HG02870 (cell line): ENCODE measurements around the gene SEPTIN8.

Source experiments
- ATAC-seq: cut with Tn5 transposase; IDR thresholded peaks from one replicate; pipeline ENCODE4 v1.9.1; 2021; ENCODE audit warnings: mild to moderate bottlenecking, moderate library complexity; ENCODE audit not compliant: unreplicated experiment

The SEPTIN8 gene, protein sequence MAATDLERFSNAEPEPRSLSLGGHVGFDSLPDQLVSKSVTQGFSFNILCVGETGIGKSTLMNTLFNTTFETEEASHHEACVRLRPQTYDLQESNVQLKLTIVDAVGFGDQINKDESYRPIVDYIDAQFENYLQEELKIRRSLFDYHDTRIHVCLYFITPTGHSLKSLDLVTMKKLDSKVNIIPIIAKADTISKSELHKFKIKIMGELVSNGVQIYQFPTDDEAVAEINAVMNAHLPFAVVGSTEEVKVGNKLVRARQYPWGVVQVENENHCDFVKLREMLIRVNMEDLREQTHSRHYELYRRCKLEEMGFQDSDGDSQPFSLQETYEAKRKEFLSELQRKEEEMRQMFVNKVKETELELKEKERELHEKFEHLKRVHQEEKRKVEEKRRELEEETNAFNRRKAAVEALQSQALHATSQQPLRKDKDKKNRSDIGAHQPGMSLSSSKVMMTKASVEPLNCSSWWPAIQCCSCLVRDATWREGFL

DNA sequence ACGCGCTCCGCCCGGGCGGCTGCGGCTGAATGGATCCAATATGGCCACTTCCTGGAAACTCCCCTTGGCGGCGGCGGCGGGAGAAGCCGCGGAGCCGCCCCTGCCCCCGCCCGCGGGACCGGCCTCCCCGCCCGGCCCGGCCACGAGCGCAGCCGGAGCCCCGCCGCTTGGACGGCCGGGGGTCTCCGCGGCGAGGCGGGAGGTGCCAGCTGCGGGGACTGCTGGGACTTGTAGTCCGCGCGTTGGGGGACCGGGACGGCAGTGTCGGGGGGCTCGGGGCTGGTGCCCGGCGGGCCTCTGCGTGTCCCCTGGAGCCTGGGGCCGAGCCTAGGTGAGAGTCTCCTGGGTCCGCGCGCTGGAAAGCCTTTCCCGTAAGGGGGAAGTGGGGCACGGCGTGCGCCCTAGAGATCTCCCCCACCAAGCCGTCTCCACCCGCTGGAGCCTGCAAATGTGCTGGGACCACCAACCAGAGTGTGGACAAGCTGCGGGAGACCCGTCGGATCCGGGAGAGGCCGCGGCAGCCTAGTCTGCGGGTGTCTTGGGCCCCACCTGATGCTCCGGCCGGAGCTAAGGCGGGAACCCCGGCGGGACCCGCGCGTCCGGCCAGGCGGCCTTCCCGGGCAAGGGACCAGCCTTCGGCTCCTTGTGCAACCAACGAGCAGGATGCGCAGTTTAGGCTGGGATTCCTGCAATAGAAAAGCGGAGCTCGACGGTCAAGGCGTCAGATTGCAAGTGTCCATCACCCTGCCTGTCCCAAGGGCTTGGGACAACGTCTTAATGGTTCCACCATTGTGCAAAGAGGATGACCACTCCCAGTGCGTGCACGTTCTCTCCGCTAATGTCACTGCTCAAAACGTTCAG is at the start of gene SEPTIN8:
Gene SEPTIN8 (minus strand): TSS at position 31 of the 861 bp plus-strand sequence. CDS start 102 bp downstream, outside the sequence.
- ATAC-seq, result peak; percentile 50

DNA sequence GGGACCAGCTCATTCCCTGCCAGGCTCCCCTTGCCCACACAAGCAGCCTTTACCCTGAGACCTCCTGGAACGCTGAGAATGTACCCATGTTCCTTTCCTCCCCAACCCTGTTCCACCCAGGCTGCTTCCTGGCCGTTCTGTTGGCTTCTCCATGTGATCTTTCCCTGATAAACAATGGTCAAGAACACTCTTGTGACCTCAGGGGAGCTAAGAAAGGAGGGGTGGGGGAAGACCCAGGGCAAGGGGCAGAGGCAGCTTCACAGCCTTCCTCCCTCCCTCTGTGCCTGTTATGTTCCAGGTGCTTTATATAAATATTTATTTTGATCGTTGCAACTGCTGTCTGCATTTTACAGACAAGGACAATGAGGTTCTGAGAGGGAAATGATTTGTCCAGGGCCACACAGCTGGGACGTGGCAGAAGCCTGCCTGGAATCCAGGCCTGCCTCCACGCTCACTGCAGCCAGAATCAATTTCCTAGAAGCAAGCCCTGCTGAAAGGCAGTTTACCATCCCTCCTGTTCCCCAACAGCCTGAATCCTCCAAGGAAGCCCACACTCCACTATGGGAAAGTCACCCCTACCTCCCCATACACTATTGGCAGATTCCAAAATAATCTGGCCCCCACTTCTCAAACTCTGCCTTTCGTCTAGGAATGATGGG is 49.5 kb upstream of the SEPTIN8 start:
- ATAC-seq, result no peak

DNA sequence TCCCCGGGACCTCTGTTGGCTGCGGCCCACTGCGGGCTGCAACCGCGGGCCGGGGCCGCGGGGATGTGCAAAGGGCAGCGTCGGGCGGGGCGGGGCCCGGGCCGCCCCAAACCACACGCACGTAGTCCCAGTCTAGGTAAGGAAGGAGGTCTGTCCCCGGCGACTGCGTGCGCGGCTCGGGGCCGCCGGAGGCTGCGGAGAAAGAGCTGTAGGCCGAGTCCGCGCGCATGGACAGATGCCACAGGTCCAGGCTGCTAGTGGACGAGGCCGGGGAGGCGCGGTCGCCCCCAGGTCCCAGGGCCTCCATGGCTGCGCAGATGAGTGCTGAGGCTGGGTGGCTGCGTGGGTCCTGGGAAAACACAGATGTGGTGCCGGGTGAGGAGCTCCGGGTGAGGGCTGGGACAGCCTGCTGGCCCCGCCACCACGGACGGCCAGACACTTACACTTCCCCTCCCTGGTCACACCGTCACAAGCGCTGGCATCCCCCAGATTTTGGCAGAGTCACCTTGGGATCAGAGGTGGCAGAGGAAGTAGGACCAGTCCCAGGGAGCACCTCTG is 48.9 kb upstream of the SEPTIN8 start:
- no peak for ATAC-seq

DNA sequence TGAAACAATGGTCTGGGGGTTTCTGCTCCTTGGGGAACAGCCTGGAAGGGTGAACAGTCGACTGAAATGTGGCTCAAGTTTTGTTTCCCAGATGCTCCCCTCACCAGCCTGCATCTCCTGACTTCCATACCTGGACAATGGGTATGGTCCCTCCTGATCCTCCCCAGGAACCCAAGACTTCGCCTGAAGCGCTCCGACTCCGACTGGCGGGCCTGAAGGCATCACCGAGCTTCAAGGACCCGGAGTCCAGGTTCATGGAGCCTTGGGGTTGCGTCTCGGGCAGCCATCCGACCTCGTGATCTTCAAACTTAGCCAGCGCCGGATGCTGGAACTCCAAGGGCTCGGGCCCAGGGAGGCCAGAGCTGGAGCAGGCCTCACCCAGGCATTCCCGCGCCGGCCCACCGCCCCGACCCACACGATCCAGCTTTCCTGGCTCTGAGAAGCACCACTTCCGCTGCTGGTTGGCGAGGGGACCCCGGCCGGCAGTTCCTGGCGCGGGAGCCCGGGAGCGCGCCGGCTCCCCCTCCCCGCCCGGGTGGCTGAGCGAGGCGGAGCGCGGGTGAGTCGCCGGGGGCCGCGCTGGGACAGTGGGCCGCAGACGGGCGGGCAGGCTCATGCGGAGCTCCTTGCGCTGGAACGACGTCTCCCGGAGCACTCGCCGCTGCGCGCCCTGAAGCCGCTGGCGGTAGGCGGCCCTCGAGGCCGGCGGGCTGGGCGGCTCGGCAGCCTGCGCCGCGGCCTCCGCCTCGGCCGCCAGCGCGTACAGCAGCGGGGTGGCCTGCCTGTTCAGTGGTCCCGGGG is 48.2 kb upstream of the SEPTIN8 start:
- no peak for ATAC-seq

DNA sequence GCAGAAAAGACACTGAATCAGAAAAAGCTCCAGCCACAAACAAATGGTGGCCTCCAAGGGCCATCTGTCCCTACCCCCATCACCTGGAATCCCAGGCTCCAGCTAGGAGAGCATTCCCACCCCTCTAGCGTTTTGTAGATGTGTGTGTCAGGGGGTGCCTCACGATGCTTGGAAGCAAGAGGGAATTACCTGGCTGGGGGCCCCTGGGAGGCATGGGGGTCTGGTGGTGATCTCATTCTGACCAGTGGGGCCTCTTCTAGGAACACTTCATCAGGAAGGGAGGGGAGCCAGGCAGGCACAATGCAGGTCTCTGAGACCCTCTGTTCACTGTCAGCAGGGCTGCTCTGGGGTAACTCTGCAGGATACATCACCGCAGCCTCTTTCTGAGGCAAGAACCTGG is 47.4 kb upstream of the SEPTIN8 start:
- no peak for ATAC-seq

DNA sequence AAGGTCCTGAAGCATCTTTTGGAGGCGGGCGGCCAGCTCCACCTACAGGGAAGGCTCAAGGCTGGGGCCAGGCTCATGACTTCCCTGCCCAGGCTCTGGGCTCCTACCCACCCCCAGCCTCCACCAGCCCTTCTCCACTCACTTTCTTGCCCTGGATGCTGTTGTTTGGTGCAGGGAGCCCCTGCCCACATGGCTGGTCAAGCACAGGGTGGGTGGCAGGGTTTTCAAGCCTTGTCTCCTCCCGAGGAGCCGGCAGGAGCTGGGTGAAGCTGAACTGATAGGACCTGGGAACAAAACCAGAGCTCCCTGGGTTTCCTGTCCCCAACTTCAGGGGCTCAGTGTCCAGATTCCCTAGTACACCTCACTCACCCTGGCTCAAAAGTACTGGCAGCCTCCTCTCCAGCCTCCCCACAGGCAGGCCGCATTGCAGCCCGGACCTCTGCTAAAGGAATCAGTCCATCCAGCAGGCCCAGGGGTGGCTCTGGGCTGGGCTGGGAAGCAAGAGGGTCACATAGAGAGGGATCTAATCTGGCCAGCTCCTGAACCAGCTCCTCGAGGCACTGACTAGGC is 46.5 kb upstream of the SEPTIN8 start:
- no peak for ATAC-seq

DNA sequence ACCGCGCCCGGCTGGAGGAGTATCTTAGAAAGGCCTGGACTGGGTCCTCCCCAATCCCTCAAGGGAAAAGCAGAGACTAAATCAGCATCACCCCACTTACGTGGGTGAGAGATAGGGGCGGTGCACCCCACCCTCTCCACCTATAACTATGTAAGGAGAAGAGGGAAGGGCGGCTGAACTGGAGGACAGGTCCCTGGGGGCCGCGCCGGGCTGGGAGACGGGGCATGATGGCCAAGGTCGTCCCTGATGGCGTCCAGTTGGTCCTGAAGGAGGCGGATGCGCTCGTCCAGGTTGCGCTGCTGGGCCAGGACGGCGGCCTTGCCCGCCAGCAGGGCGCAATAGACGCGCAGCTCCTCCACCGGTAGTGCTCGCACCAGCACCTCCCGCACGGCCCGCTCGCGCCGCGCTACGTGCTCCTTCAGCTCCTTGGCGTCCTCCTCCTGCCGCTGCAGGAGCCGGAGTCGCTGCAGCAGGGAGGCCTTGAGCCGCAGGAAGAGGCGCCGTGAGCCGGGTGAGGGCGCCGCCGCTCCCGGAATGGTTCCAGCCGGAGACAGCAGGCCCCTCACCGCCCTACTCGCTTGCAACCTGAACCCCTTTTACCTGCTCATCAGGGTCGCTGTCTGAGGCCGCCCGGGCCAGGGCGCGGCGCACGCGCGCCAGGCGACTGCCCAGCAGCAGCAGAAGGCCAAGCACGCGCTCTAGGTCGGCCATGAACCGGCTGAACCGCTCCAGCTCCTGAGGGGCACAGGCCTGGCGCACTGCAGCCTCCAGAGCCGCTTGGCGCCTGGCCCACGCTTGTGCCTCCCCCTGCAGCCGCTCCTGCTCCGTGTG is 45.8 kb upstream of the SEPTIN8 start:
- no peak for ATAC-seq

DNA sequence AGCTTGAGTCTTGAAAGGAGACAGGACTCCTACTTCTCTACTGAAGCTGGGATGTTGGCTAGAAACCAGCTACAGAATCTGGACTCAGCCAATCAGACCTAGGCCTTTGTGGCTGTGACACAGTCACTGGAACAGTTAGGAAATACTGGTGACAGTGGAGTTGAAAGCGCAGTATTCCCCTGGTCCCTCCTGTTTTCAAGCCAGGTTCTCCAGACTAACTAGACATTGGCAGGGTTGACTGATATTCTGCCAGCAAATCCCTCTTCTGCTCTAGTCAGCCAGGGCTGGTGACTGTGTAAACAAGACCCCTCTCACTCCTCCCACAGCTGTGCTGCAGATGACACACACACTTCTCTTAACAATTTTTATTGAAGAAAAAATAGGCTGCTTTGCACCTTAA is 44.8 kb upstream of the SEPTIN8 start:
- no peak for ATAC-seq

DNA sequence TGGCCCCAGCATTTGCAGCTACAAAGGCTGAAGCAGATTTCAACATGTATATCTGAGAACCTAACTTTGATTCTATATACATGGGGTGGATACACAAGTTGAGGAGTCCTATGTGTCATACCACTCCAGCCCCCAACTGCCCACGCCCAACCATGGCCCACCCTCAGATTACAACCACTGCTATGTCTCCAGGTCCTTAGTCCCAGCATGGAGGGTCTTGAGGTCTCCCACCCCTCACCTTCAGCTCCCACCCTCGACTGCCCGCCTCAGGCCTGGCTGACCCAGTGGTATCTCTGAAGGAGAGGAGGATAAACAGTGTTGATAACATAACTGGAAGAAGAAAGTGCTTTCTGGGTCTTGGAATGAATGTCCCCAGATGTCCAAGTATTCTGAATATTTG is 44.3 kb upstream of the SEPTIN8 start:
- no peak for ATAC-seq

DNA sequence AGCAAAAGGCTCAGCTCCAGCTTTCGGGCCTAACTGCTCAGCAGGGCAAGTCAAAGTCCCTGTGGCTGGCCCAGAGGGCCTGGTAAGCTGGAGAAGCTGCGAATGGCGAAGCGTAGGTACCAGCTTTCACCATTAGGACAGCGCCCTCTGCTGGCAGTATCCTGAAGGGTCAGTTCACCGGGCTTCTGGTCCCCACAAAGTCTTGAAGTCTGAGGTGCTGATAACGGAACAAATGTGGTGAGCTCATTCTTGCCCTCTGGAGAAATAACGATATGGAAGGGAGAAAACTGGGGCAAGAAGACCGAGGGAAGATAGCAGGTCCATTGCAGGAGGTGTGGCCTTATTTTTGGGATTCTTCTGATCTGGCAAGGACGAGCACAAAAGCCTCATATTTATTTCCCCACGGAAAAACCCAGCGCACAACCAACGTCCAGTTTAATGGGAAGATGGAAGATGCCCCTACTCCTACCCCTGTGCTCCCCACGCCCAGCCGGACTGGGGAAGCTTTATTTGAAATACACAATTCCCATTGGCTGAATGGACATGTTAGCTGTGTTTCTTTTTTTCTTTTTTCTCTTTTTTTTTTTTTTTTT is 43.2 kb upstream of the SEPTIN8 start:
- peak; percentile 67 for ATAC-seq

DNA sequence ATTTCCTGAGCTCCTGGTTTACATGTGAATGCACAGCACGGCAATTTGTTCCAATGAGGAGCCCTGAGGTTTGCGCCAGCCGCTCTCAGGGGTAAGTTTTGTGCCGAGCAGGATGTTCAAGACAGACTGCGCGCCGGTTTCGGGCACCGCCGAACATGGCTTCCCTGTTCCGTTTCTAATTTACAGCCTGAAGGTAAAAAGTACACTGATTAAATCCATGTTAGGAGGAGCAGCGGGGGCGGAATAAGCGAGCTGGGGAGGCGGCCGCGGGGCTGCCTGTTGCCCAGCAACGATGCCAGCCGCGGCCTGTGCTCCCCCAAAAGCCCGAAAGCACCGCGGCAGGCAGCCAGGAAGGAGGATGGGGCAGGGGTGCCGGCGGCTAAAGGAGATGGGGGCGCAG is 42.4 kb upstream of the SEPTIN8 start:
- no peak for ATAC-seq

DNA sequence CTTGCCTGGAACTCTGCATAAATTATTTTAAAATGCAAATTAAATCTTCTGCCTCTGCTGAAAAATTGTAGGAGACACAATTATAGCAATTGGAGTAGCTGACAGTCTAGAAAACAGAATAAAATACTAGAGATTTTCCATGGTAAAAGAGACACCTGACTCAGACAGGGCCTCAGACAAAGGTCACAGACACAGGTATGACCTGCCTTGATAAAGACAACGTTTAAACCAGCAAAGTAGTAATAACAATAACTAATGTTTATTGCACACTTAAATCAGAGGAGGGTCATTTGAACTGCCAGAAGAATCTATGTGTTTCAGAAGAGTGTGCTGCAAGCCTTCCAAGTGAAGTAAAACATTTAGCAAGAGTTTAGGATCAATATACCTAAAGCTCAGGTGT is 40.0 kb upstream of the SEPTIN8 start:
- ATAC-seq, result no peak

DNA sequence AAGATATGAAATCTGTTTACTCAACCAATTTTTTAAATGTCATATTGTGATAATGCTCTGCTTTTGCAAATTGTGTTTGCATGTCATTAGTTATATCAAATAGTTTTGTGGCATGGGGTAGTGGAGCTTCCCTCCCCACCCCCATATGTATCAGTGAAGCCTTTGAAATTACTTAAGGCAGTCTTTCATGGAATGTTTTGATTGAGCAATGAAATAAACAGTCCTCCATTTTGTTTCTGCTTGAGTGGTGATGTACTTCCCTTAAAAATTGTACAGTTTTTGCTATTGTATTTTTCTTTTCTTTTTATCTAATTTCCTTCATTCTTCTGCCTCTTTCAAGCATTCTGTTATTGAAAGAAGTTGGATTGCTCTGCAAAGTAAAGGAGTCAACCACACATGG is 39.5 kb upstream of the SEPTIN8 start:
- no peak for ATAC-seq

DNA sequence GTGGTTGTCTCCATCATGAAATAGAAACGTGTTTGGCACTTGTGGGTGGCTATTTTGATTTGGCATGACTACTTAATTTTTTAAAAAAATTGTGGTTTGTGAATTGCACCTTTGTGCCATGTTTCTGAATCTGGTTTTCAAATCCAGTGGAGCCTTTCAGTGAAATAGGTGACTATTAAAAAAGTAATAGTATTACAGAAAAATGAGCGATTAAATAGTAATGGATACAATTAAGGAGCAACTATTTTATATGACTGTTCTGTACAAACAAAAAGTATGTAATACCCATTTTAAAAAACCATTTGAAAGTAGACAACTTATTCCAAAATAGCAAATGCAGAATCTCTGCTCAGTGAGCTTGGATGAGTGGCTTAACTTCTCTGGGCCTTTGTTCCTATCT is 39.0 kb upstream of the SEPTIN8 start:
- ATAC-seq, result no peak

DNA sequence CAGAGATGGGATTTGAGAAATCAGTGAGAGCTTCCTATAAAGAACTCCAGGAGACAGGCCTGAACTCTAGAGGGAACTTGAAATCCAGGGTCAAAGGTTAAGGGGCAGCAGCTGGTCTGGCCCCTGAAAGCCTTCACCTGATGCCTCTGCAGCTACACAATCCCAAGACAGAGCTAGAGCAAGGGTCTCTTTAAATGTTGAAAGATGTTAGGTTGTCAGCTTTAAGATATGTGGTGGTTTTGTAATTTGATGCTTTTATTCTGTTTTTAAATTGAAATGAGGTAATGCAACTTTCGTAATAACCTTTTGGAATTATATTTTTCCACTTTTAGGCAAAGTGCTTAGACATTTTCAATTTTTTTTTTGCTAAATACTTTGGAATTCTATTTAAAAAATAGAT is 38.4 kb upstream of the SEPTIN8 start:
- ATAC-seq, result no peak

DNA sequence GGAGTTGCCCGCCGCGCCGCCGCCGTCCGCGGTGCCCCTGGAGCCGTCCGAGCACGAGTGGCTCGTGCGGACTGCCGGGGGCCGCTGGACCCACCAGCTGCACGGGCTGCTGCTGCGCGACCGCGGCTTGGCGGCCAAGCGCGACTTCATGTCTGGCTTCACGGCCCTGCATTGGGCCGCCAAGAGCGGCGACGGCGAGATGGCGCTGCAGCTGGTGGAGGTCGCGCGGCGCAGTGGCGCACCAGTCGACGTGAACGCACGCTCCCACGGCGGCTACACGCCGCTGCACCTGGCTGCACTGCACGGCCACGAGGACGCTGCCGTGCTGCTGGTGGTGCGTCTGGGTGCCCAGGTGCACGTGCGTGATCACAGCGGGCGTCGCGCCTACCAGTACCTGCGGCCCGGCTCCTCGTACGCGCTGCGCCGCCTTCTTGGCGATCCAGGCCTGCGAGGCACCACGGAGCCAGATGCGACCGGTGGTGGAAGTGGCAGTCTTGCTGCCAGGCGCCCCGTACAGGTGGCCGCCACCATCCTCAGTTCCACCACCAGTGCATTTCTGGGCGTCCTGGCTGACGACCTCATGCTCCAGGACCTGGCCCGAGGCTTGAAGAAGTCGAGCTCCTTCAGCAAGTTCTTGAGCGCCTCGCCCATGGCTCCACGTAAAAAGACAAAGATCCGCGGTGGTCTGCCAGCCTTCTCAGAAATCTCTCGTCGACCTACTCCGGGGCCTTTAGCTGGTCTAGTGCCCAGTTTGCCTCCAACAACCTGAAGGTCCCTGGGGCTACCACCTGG is 37.7 kb upstream of the SEPTIN8 start:
- ATAC-seq, result no peak

DNA sequence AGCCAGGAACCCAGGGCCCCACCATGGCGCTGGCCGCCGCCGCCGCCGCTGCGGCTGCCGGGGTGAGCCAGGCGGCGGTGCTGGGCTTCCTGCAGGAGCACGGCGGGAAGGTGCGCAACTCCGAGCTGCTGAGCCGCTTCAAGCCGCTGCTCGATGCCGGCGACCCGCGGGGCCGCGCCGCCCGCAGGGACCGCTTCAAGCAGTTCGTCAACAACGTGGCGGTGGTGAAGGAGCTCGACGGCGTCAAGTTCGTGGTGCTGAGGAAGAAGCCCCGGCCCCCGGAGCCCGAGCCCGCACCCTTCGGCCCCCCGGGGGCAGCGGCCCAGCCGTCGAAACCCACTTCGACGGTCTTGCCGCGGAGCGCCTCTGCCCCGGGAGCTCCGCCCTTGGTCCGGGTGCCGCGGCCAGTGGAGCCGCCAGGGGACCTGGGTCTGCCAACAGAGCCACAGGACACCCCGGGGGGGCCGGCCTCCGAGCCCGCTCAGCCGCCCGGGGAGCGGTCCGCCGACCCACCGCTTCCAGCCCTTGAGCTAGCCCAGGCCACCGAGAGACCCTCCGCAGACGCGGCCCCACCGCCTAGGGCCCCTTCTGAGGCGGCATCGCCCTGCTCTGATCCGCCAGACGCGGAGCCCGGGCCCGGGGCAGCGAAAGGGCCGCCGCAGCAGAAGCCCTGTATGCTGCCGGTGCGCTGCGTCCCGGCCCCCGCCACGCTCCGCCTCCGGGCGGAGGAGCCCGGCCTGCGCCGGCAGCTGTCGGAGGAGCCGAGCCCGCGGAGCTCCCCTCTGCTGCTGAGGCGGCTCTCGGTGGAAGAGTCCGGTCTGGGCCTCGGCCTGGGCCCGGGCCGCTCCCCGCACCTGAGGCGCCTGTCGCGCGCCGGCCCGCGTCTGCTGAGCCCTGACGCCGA is 36.8 kb upstream of the SEPTIN8 start:
- ATAC-seq, result no peak
